GM12878 (cell line): ENCODE measurements around the gene HOXA2.

Experiments used
- HDAC2 ChIP-seq: fragments of 200-600 bp; sonication (generic); IDR thresholded peaks from 2 replicates; pipeline ENCODE4 v1.6.1; 2017
- MYC ChIP-seq: IDR thresholded peaks from 2 replicates; pipeline ENCODE4 v1.6.1; 2011; ENCODE audit warnings: mild to moderate bottlenecking, low read length, moderate library complexity, inconsistent platforms; ENCODE audit not compliant: insufficient read depth, insufficient replicate concordance, insufficient read length, severe bottlenecking
- POLR2AphosphoS5 ChIP-seq: IDR thresholded peaks from 2 replicates; pipeline ENCODE4 v1.6.1; 2011; ENCODE audit warnings: mild to moderate bottlenecking, low read length, inconsistent platforms
- TARDBP ChIP-seq: IDR thresholded peaks from 2 replicates; pipeline ENCODE4 v1.6.1; 2016; ENCODE audit warnings: borderline replicate concordance
- TF ChIP-seq, protein P1 (sequence below), 3 experiments: IDR thresholded peaks in 2 of 3; conservative IDR thresholded peaks in 1 of 3; 2 replicates each; pipeline ENCODE4 v1.5.1; 2011; ENCODE audit warnings: low read depth in 3 of 3, low read length in 3 of 3, mild to moderate bottlenecking in 3 of 3, control low read depth in 2 of 3, moderate library complexity in 2 of 3, inconsistent platforms in 1 of 3, mixed read lengths in 1 of 3; ENCODE audit not compliant: control insufficient read depth in 2 of 3, insufficient read depth in 1 of 3; ENCODE audit errors: extremely low read depth in 1 of 3
- TF ChIP-seq, protein P2 (sequence below): IDR thresholded peaks from 2 replicates; pipeline ENCODE4 v1.6.1; 2012; ENCODE audit warnings: mild to moderate bottlenecking, low read depth, low read length
- TF ChIP-seq, protein P3 (sequence below): IDR thresholded peaks from 2 replicates; pipeline ENCODE4 v1.6.1; 2011; ENCODE audit warnings: borderline replicate concordance, low read depth, mild to moderate bottlenecking, moderate library complexity, low read length; ENCODE audit not compliant: insufficient read depth, poor library complexity, severe bottlenecking

DNA sequence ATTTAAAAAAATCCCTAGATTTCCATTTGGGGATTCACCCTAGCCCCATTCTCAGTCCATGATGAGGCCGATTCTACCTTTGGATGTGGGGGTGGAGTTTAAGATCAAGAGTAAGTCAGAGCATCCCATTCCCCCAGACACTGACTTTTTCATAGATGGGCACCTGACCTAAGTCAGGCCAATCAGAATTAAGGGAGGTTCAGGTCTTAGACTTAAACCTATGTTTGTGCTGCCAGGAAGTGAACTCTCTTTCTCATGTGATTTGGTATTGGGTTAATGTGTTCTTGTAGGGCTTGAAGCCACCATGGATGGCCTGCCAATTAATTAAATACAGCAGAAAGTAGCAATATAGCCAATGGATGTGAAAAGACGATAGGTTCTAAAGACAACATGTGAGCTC lies 36.8 kb downstream of the HOXA2 start:
- TF ChIP-seq, protein P1, sequence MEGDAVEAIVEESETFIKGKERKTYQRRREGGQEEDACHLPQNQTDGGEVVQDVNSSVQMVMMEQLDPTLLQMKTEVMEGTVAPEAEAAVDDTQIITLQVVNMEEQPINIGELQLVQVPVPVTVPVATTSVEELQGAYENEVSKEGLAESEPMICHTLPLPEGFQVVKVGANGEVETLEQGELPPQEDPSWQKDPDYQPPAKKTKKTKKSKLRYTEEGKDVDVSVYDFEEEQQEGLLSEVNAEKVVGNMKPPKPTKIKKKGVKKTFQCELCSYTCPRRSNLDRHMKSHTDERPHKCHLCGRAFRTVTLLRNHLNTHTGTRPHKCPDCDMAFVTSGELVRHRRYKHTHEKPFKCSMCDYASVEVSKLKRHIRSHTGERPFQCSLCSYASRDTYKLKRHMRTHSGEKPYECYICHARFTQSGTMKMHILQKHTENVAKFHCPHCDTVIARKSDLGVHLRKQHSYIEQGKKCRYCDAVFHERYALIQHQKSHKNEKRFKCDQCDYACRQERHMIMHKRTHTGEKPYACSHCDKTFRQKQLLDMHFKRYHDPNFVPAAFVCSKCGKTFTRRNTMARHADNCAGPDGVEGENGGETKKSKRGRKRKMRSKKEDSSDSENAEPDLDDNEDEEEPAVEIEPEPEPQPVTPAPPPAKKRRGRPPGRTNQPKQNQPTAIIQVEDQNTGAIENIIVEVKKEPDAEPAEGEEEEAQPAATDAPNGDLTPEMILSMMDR (IDR thresholded peaks at IDR 0.05 in 2 of 3, conservative IDR thresholded peaks at IDR 0.05 in 1 of 3; ENCODE audit: control insufficient read depth in 2 of 3, extremely low read depth in 1 of 3, insufficient read depth in 1 of 3, low read depth in 3 of 3, low read length in 3 of 3) = no peak
- TF ChIP-seq, protein P2, sequence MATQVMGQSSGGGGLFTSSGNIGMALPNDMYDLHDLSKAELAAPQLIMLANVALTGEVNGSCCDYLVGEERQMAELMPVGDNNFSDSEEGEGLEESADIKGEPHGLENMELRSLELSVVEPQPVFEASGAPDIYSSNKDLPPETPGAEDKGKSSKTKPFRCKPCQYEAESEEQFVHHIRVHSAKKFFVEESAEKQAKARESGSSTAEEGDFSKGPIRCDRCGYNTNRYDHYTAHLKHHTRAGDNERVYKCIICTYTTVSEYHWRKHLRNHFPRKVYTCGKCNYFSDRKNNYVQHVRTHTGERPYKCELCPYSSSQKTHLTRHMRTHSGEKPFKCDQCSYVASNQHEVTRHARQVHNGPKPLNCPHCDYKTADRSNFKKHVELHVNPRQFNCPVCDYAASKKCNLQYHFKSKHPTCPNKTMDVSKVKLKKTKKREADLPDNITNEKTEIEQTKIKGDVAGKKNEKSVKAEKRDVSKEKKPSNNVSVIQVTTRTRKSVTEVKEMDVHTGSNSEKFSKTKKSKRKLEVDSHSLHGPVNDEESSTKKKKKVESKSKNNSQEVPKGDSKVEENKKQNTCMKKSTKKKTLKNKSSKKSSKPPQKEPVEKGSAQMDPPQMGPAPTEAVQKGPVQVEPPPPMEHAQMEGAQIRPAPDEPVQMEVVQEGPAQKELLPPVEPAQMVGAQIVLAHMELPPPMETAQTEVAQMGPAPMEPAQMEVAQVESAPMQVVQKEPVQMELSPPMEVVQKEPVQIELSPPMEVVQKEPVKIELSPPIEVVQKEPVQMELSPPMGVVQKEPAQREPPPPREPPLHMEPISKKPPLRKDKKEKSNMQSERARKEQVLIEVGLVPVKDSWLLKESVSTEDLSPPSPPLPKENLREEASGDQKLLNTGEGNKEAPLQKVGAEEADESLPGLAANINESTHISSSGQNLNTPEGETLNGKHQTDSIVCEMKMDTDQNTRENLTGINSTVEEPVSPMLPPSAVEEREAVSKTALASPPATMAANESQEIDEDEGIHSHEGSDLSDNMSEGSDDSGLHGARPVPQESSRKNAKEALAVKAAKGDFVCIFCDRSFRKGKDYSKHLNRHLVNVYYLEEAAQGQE = no peak
- TF ChIP-seq POLR2AphosphoS5 (no peak), MYC (no peak), HDAC2 (no peak), TARDBP (no peak)
- TF ChIP-seq, protein P3, sequence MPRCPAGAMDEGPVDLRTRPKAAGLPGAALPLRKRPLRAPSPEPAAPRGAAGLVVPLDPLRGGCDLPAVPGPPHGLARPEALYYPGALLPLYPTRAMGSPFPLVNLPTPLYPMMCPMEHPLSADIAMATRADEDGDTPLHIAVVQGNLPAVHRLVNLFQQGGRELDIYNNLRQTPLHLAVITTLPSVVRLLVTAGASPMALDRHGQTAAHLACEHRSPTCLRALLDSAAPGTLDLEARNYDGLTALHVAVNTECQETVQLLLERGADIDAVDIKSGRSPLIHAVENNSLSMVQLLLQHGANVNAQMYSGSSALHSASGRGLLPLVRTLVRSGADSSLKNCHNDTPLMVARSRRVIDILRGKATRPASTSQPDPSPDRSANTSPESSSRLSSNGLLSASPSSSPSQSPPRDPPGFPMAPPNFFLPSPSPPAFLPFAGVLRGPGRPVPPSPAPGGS = no peak
